ENCODE data around the gene PID1.

The PID1 gene

GRCh38 chr2:229270551-229271410, at the start of gene PID1:
TSS of gene PID1 (minus strand) at chr2:229271287. CDS start at chr2:229271043, 244 bp downstream.
- DNase-seq, result peak; percentile 74

- no peak for DNase-seq
Observed at GRCh38 chr2:229319558-229319957, 48.5 kb upstream of the PID1 start.

- DNase-seq, result no peak
Observed at GRCh38 chr2:229314117-229314516, 43.0 kb upstream of the PID1 start.

- DNase-seq, result no peak
Observed at GRCh38 chr2:229313591-229313990, 42.5 kb upstream of the PID1 start.

GRCh38 chr2:229301237-229301636, 30.1 kb upstream of the PID1 start:
- DNase-seq, result no peak

- no peak for DNase-seq
Observed at GRCh38 chr2:229300790-229301189, 29.7 kb upstream of the PID1 start.

- no peak for DNase-seq
Observed at GRCh38 chr2:229300371-229300770, 29.3 kb upstream of the PID1 start.

- DNase-seq, result no peak
Observed at GRCh38 chr2:229297247-229297646, 26.2 kb upstream of the PID1 start.

GRCh38 chr2:229296536-229296935, 25.4 kb upstream of the PID1 start:
- DNase-seq, result no peak

GRCh38 chr2:229296016-229296415, 24.9 kb upstream of the PID1 start:
- DNase-seq, result no peak

GRCh38 chr2:229287823-229288222, 16.7 kb upstream of the PID1 start:
- DNase-seq, result no peak

GRCh38 chr2:229282758-229283546, 11.9 kb upstream of the PID1 start:
- DNase-seq, result no peak

GRCh38 chr2:229279516-229279915, 8.4 kb upstream of the PID1 start:
- no peak for DNase-seq

- DNase-seq, result no peak
Observed at GRCh38 chr2:229275506-229275905, 4.4 kb upstream of the PID1 start.

GRCh38 chr2:229273723-229274338, 2.7 kb upstream of the PID1 start:
- peak; percentile 79 for DNase-seq

GRCh38 chr2:229273006-229273722, 2.1 kb upstream of the PID1 start:
- no peak for DNase-seq

GRCh38 chr2:229269941-229270340, 1.1 kb downstream of the PID1 start:
- no peak for DNase-seq

GRCh38 chr2:229269146-229269545, 1.9 kb downstream of the PID1 start:
- DNase-seq, result no peak

- DNase-seq, result no peak
Observed at GRCh38 chr2:229268626-229269025, 2.5 kb downstream of the PID1 start.

GRCh38 chr2:229267080-229267479, 4.0 kb downstream of the PID1 start:
- no peak for DNase-seq

- no peak for DNase-seq
Observed at GRCh38 chr2:229265727-229266126, 5.4 kb downstream of the PID1 start.

GRCh38 chr2:229261599-229261998, 9.5 kb downstream of the PID1 start:
- DNase-seq, result no peak

- no peak for DNase-seq
Observed at GRCh38 chr2:229261076-229261475, 10.0 kb downstream of the PID1 start.

Measured in right forelimb (tissue), 1 donor.